ENCODE measurements around the gene HLA-DOA. TPM values are rescaled to one million over a fixed set of nuclear protein-coding genes. Genes with fewer than 3 reads are reported as not detected.

The HLA-DOA gene
- total and polyA plus RNA-seq, 2 experiments from 2014 or later = 0.74 TPM; not detected in 1

- DNase-seq (ENCODE audit: low read depth in 1 of 2, low spot score in 1 of 2) = peak; percentile 29 to 52
- TF ChIP-seq CTCF (IDR thresholded peaks at IDR 0.05; ENCODE audit: low read depth, low read length) = no peak
- no peaks in the 10 kb centered on the region for H3K4me1 ChIP-seq (ENCODE audit: low read depth)
- H3K9me3 ChIP-seq (ENCODE audit: low read depth) = no peaks in the 10 kb centered on the region
- H3K36me3 ChIP-seq = no peaks in the 10 kb centered on the region
- H3K27ac ChIP-seq = no peak overlapping the region
- peaks cover 4% of the 10 kb centered on the region for H3K27me3 ChIP-seq
- no peak overlapping the region for H3K4me3 ChIP-seq
Measured at GRCh38 chr6:33029328-33030184, 20.2 kb upstream of the HLA-DOA start.

GRCh38 chr6:33028220-33028849, 18.9 kb upstream of the HLA-DOA start:
- H3K4me1 ChIP-seq (ENCODE audit: low read depth) = no peaks in the 10 kb centered on the region
- no peak for TF ChIP-seq CTCF (IDR thresholded peaks at IDR 0.05; ENCODE audit: low read depth, low read length)

GRCh38 chr6:33024521-33024920, 15.1 kb upstream of the HLA-DOA start:
- no peak overlapping the region for H3K4me3 ChIP-seq
- no peak for TF ChIP-seq CTCF (IDR thresholded peaks at IDR 0.05; ENCODE audit: low read depth, low read length)
- H3K36me3 ChIP-seq = no peaks in the 10 kb centered on the region
- H3K27ac ChIP-seq = no peak overlapping the region
- no peaks in the 10 kb centered on the region for H3K27me3 ChIP-seq
- H3K9me3 ChIP-seq (ENCODE audit: low read depth) = no peaks in the 10 kb centered on the region
- no peaks in the 10 kb centered on the region for H3K4me1 ChIP-seq (ENCODE audit: low read depth)
- DNase-seq (ENCODE audit: low read depth in 1 of 2, low spot score in 1 of 2) = no peak

More at GRCh38 chr6:33028220-33028849, 18.9 kb upstream of the HLA-DOA start:
- DNase-seq (ENCODE audit: low read depth in 1 of 2, low spot score in 1 of 2) = no peak
- H3K27me3 ChIP-seq = peaks cover 4% of the 10 kb centered on the region
- no peak overlapping the region for H3K27ac ChIP-seq
- no peak overlapping the region for H3K4me3 ChIP-seq
- H3K36me3 ChIP-seq = no peaks in the 10 kb centered on the region
- no peaks in the 10 kb centered on the region for H3K9me3 ChIP-seq (ENCODE audit: low read depth)

- TF ChIP-seq CTCF (IDR thresholded peaks at IDR 0.05; ENCODE audit: low read depth, low read length) = no peak
- Histone ChIP-seq H3K36me3 (no peaks in the 10 kb centered on the region), H3K4me3 (no peak overlapping the region), H3K4me1 (ENCODE audit: low read depth) (no peaks in the 10 kb centered on the region), H3K27ac (no peak overlapping the region), H3K9me3 (ENCODE audit: low read depth) (no peaks in the 10 kb centered on the region), H3K27me3 (no peaks in the 10 kb centered on the region)
- DNase-seq (ENCODE audit: low read depth in 1 of 2, low spot score in 1 of 2) = no peak
Measured at GRCh38 chr6:33023536-33023935, 14.1 kb upstream of the HLA-DOA start.

- H3K36me3 ChIP-seq = no peaks in the 10 kb centered on the region
- no peak for DNase-seq (ENCODE audit: low read depth in 1 of 2, low spot score in 1 of 2)
- TF ChIP-seq CTCF (IDR thresholded peaks at IDR 0.05; ENCODE audit: low read depth, low read length) = no peak
- H3K27ac ChIP-seq = no peak overlapping the region
- no peaks in the 10 kb centered on the region for H3K27me3 ChIP-seq
- no peaks in the 10 kb centered on the region for H3K9me3 ChIP-seq (ENCODE audit: low read depth)
- H3K4me3 ChIP-seq = no peak overlapping the region
- no peaks in the 10 kb centered on the region for H3K4me1 ChIP-seq (ENCODE audit: low read depth)
Measured at GRCh38 chr6:33021917-33022316, 12.5 kb upstream of the HLA-DOA start.
